K562 (cell line): ENCODE data around the gene ALG12. TPM values are rescaled to one million over a fixed set of nuclear protein-coding genes. Genes with fewer than 3 reads are reported as not detected.

Experiments
- ATAC-seq: fragments of 200-7000 bp; cut with Tn5 transposase; 3 replicates; pipeline ENCODE4 v1.9.1; 2020; ENCODE audit warnings: moderate library complexity
- BruUV-seq: library from RNA; stranded (reverse); fragments of 400-500 nt; replicated peaks from 2 replicates; lab custom pipeline; 2021; lab: Mats Ljungman, UMichigan
- CTCF ChIA-PET: fragments of 300-600 bp; formaldehyde crosslinking; extraction: SDS; loops from one replicate; lab custom pipeline; 2021; ENCODE audit warnings: low intra/inter-chr PET ratio; lab: Yijun Ruan, JAX
- POLR2A ChIA-PET: fragments of 300-600, 350-650 bp; sonication (Branson Sonifier 250); formaldehyde crosslinking; extraction: SDS; loops from one replicate; lab custom pipeline; 2021; ENCODE audit warnings: antibody characterized with exemption, inconsistent platforms; lab: Yijun Ruan, JAX
- DNase-seq, 4 experiments: peaks; one replicate each; pipeline versions ENCODE4 v3.0.0 to v3.0.0-alpha.2; 2011 to 2018; ENCODE audit warnings: low spot score in 3 of 4, mixed read lengths in 3 of 4; ENCODE audit errors: extremely low read depth in 1 of 4
- FAIRE-seq: peaks from 2 replicates; lab custom pipeline; 2011; peaks lifted over from hg19 to GRCh38; lab: Jason Lieb, UNC
- H2AFZ ChIP-seq: 2 replicates; pipeline ENCODE4 v1.6.0; 2011; ENCODE audit warnings: low read depth, low read length, control low read depth, inconsistent platforms
- H3K27ac ChIP-seq: fragments of 200-600 bp; 3 replicates; pipeline ENCODE4 v1.8.0; 2011; ENCODE audit warnings: low read depth, mild to moderate bottlenecking, control low read depth, inconsistent platforms, low read length, moderate library complexity, mixed read lengths; ENCODE audit errors: extremely low read depth
- H3K27me3 ChIP-seq, 2 experiments: fragments of 300-600 bp in 1 of 2; 2 replicates in 1 of 2; 3 replicates in 1 of 2; pipeline versions ENCODE4 v1.6.0 to v1.8.0; 2011; ENCODE audit warnings: inconsistent platforms in 2 of 2, low read length in 2 of 2, mild to moderate bottlenecking in 1 of 2, mixed read lengths in 1 of 2, moderate library complexity in 1 of 2; ENCODE audit not compliant: control insufficient read depth in 2 of 2, insufficient read depth in 2 of 2
- H3K36me3 ChIP-seq: fragments of 300-600 bp; 3 replicates; pipeline ENCODE4 v1.8.0; 2011; ENCODE audit warnings: mild to moderate bottlenecking, low read length, inconsistent platforms; ENCODE audit not compliant: control insufficient read depth, insufficient read depth
- H3K4me1 ChIP-seq, 2 experiments: fragments of 200-600 bp in 1 of 2; replicated peaks in 1 of 2; 2 replicates in 1 of 2; 3 replicates in 1 of 2; pipeline versions ENCODE4 v1.5.1 to v1.8.0; 2011; ENCODE audit warnings: inconsistent platforms in 2 of 2, low read length in 2 of 2, mild to moderate bottlenecking in 1 of 2, mixed read lengths in 1 of 2, moderate library complexity in 1 of 2; ENCODE audit not compliant: control insufficient read depth in 2 of 2, insufficient read depth in 2 of 2
- H3K4me2 ChIP-seq: 2 replicates; pipeline ENCODE4 v1.6.1; 2011; ENCODE audit warnings: low read length, control low read depth, inconsistent platforms, mixed read lengths; ENCODE audit not compliant: insufficient read depth
- H3K4me3 ChIP-seq: fragments of 200-600 bp; sonication (generic), shearing (Covaris generic); 2 replicates; pipeline ENCODE4 v1.5.1; 2016; ENCODE audit warnings: control low read depth, inconsistent platforms
- H3K79me2 ChIP-seq: fragments of 200-600 bp; 3 replicates; pipeline ENCODE4 v1.8.0; 2011; ENCODE audit warnings: low read length, inconsistent platforms; ENCODE audit not compliant: control insufficient read depth, insufficient read depth
- H3K9ac ChIP-seq, 2 experiments: 2 replicates each; pipeline versions ENCODE4 v1.6.0 to v1.6.1; 2011; ENCODE audit warnings: low read depth in 2 of 2, low read length in 2 of 2, control low read depth in 1 of 2, inconsistent platforms in 1 of 2, mild to moderate bottlenecking in 1 of 2, mixed read lengths in 1 of 2; ENCODE audit not compliant: insufficient read depth in 1 of 2
- H3K9me1 ChIP-seq: one replicate; pipeline ENCODE4 v1.6.0; 2011; ENCODE audit warnings: inconsistent platforms, mild to moderate bottlenecking, low read length, moderate library complexity; ENCODE audit not compliant: control insufficient read depth, insufficient read depth
- H3K9me3 ChIP-seq: replicated peaks from 2 replicates; pipeline ENCODE4 v1.5.1; 2011; ENCODE audit warnings: low read depth, low read length, inconsistent platforms; ENCODE audit not compliant: control insufficient read depth, insufficient read depth
- H4K20me1 ChIP-seq: replicated peaks from 2 replicates; pipeline ENCODE4 v1.6.1; 2011; ENCODE audit warnings: low read length, inconsistent platforms, mixed read lengths; ENCODE audit not compliant: control insufficient read depth, insufficient read depth
- KAT2B ChIP-seq: IDR thresholded peaks from one replicate; pipeline ENCODE4 v1.6.1; 2012; ENCODE audit warnings: low read depth, mild to moderate bottlenecking, control low read depth, inconsistent platforms, low read length, moderate library complexity
- MLX ChIP-seq, 2 experiments: fragments of 450-650 bp in 1 of 2; sonication (generic) in 1 of 2; formaldehyde crosslinking; conservative IDR thresholded peaks; 2 replicates each; pipeline versions ENCODE4 v1.4.0 to v1.8.1; 2020 to 2022; ENCODE audit warnings: mild to moderate bottlenecking in 1 of 2, missing genetic modification reagents in 1 of 2
- RBM17 ChIP-seq: fragments of 200-400 bp; formaldehyde crosslinking; IDR thresholded peaks from 2 replicates; pipeline ENCODE4 v1.6.1; 2017; ENCODE audit warnings: low read depth, mild to moderate bottlenecking, low read length, borderline replicate concordance
- TARDBP ChIP-seq: fragments of 450-650 bp; IDR thresholded peaks from 2 replicates; pipeline ENCODE4 v1.6.1; 2016
- YBX1 ChIP-seq: fragments of 450-650 bp; IDR thresholded peaks from 2 replicates; pipeline ENCODE4 v1.7.1; 2016; ENCODE audit warnings: mild to moderate bottlenecking
- ZHX1 ChIP-seq: fragments of 150-350 bp; conservative IDR thresholded peaks from 2 replicates; pipeline ENCODE4 v1.6.1; 2014; ENCODE audit warnings: low read length
- ZNF232 ChIP-seq: sonication (generic); formaldehyde crosslinking; IDR thresholded peaks from 2 replicates; pipeline ENCODE4 v1.8.0; 2022; ENCODE audit warnings: mild to moderate bottlenecking, missing genetic modification reagents
- WGBS: fragments of 100-300 bp; shearing (Covaris generic); methylation state at CpG from one replicate; pipeline ENCODE4 v1.1.6; 2016; ENCODE audit warnings: low coverage, mixed read lengths; ENCODE audit not compliant: insufficient coverage; ENCODE audit errors: missing lambda C conversion rate; 5-methylcytosine and 5-hydroxymethylcytosine counted together
- in situ Hi-C: fragments of 300-500 bp; cut with MboI; formaldehyde crosslinking; loops from 4 replicates; pipeline ENCODE4 v1.15.0; 2018; ENCODE audit warnings: inconsistent platforms, mixed read lengths
- intact Hi-C: fragments of 100-400 bp; cut with micrococcal nuclease; formaldehyde crosslinking; loops from 2 replicates; pipeline ENCODE4 v1.14.2; 2022
- polyA plus RNA-seq, 8 experiments: library from polyadenylated mRNA; depleted of rRNA in 4 of 8; stranded (reverse) in 5 of 8; unstranded in 3 of 8; fragments of >200 nt; fragmentation: Nextera tagmentation in 2 of 8; fragmentation: Illumina TruSeq in 1 of 8; extraction: Ambion mirVana in 2 of 8; extraction: Trizol in 1 of 8; gene quantifications; 2 replicates each; pipeline versions ENCODE4 v1.2.1 to v1.2.3, GENCODE V29; 2011 to 2014; ENCODE audit warnings: inconsistent platforms in 1 of 8, missing spikeins in 1 of 8
- total RNA-seq, 7 experiments: library from RNA; depleted of rRNA in 6 of 7; stranded (reverse); fragments of >200 nt in 6 of 7; fragmentation: Illumina TruSeq in 2 of 7; extraction: Trizol in 2 of 7; gene quantifications; 2 replicates each; pipeline versions ENCODE4 v1.2.1 to v1.2.3, GENCODE V29; 2011 to 2021; ENCODE audit warnings: low replicate concordance in 1 of 7
- TF ChIP-seq, protein P1 (sequence below): sonication (generic); formaldehyde crosslinking; IDR thresholded peaks from 2 replicates; pipeline ENCODE4 v1.8.0; 2023; ENCODE audit warnings: missing genetic modification reagents, mild to moderate bottlenecking, borderline replicate concordance
- TF ChIP-seq, protein P2 (sequence below), 2 experiments: IDR thresholded peaks; 2 replicates each; pipeline ENCODE4 v1.6.1; 2011; ENCODE audit warnings: borderline replicate concordance in 1 of 2, control low read depth in 1 of 2, low read depth in 1 of 2, low read length in 1 of 2, mild to moderate bottlenecking in 1 of 2, mixed read lengths in 1 of 2, moderate library complexity in 1 of 2; ENCODE audit not compliant: insufficient read depth in 1 of 2, insufficient read length in 1 of 2, poor library complexity in 1 of 2, severe bottlenecking in 1 of 2; ENCODE audit errors: extremely low read depth in 1 of 2

Gene ALG12
- total and polyA plus RNA-seq, 9 of the 15 experiments (the other 6 are each of a cell fraction or from before 2014, with no cell fraction given) = 0.20 to 8.5 (median 3.4) TPM

DNA sequence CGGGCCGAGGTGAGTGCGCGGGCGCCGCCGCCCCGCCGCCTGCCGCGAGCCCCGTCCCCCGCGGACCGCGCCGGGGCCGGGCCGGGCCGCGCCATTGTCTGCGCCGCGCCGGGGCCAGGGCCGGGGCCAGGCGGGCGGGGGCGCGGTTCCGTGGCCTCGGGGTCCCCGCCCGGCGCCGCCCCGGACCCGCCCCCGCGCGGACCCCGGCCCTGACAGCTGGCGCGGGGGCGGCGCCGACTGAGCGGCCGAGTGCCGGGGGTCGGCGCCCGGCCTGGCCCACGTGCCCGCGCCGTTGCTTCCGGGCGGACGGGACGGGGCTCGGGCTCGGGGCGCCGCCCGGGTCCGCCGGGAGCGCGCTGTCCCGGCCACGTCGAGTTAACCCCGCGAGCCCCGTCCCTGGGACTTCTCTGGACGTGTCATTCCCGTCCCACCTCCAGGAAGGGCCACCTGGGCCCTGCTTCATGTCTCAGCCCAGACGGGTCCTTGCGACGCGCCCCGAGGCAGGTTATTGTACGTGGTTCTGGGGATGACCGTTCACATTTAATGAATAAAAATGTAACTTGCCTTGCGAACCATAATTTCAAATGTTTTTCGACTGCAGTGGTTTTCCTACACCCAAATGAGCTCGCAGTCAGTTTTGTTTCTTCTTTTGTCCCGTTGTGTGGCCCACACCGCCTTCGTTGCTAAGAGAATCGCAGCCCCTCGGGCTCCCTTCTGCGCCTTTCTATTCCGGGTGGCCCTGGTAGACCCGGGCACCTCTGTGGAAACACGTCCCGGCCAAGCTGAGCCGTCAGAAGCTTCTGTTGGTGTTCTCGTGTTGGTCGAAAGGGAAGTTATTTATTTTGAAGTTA is 64.0 kb downstream of the ALG12 start:
- 2% methylated on average over 24 of the region's 101 CpGs for WGBS
- no TSS peak for BruUV-seq
- H2AFZ ChIP-seq = peak overlapping the region; percentile 44; the same call in 1 of the 2 replicates
- H3K79me2 ChIP-seq = peaks cover 48% of the 10 kb centered on the region
- no peaks in the 10 kb centered on the region for H3K9me3 ChIP-seq
- peaks cover 17% of the 10 kb centered on the region; the same call in 2 of the 3 replicates for H3K36me3 ChIP-seq
- no peaks in the 10 kb centered on the region; a peak in 1 of 5 replicates for H3K27me3 ChIP-seq
- H3K4me1 ChIP-seq = peaks cover 11 to 53% of the 10 kb centered on the region in 2 experiments; a peak in 4 of 5 replicates
- peak; percentile 19 for FAIRE-seq
- H3K4me3 ChIP-seq = peak overlapping the region; percentile 62
- DNase-seq = peak; percentile 19 to 78 (median 52)
- intact Hi-C loops = no loop called here
- in situ Hi-C loops = no loop called here
- ChIA-PET POLR2A (interaction anchor here (2.2 kb wide), 1 partner anchor 28 kb away, joined by 6 read pairs; no protein-coding TSS in a partner anchor), CTCF (no interaction called here)
- H4K20me1 ChIP-seq = peaks cover 13% of the 10 kb centered on the region
- peak overlapping the region; percentile 78 for H3K27ac ChIP-seq
- peak overlapping the region; percentile 76 to 97 for H3K9ac ChIP-seq
- peaks cover 4% of the 10 kb centered on the region for H3K9me1 ChIP-seq
- H3K4me2 ChIP-seq = peak overlapping the region; percentile 85
- ATAC-seq = no peak
- no peak for TF ChIP-seq KAT2B
- TF ChIP-seq, protein P1, sequence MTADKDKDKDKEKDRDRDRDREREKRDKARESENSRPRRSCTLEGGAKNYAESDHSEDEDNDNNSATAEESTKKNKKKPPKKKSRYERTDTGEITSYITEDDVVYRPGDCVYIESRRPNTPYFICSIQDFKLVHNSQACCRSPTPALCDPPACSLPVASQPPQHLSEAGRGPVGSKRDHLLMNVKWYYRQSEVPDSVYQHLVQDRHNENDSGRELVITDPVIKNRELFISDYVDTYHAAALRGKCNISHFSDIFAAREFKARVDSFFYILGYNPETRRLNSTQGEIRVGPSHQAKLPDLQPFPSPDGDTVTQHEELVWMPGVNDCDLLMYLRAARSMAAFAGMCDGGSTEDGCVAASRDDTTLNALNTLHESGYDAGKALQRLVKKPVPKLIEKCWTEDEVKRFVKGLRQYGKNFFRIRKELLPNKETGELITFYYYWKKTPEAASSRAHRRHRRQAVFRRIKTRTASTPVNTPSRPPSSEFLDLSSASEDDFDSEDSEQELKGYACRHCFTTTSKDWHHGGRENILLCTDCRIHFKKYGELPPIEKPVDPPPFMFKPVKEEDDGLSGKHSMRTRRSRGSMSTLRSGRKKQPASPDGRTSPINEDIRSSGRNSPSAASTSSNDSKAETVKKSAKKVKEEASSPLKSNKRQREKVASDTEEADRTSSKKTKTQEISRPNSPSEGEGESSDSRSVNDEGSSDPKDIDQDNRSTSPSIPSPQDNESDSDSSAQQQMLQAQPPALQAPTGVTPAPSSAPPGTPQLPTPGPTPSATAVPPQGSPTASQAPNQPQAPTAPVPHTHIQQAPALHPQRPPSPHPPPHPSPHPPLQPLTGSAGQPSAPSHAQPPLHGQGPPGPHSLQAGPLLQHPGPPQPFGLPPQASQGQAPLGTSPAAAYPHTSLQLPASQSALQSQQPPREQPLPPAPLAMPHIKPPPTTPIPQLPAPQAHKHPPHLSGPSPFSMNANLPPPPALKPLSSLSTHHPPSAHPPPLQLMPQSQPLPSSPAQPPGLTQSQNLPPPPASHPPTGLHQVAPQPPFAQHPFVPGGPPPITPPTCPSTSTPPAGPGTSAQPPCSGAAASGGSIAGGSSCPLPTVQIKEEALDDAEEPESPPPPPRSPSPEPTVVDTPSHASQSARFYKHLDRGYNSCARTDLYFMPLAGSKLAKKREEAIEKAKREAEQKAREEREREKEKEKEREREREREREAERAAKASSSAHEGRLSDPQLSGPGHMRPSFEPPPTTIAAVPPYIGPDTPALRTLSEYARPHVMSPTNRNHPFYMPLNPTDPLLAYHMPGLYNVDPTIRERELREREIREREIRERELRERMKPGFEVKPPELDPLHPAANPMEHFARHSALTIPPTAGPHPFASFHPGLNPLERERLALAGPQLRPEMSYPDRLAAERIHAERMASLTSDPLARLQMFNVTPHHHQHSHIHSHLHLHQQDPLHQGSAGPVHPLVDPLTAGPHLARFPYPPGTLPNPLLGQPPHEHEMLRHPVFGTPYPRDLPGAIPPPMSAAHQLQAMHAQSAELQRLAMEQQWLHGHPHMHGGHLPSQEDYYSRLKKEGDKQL (CRISPR knock-in tag) = no peak
- no peak for TF ChIP-seq RBM17
- TF ChIP-seq ZNF232 (CRISPR knock-in tag) = no peak
- TF ChIP-seq YBX1 = no peak
- no peak for TF ChIP-seq ZHX1
- TF ChIP-seq, protein P2, sequence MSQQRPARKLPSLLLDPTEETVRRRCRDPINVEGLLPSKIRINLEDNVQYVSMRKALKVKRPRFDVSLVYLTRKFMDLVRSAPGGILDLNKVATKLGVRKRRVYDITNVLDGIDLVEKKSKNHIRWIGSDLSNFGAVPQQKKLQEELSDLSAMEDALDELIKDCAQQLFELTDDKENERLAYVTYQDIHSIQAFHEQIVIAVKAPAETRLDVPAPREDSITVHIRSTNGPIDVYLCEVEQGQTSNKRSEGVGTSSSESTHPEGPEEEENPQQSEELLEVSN (IDR thresholded peaks at IDR 0.05; ENCODE audit: borderline replicate concordance in 1 of 2, extremely low read depth in 1 of 2, insufficient read depth in 1 of 2, insufficient read length in 1 of 2, low read depth in 1 of 2, low read length in 1 of 2, poor library complexity in 1 of 2, severe bottlenecking in 1 of 2) = peak in 1 of 2 experiments; percentile 55
- TF ChIP-seq MLX (CRISPR knock-in tag; conservative IDR thresholded peaks at IDR 0.05) = no peak
- TF ChIP-seq TARDBP = no peak
